GM19324 (cell line): ENCODE data around the gene DGCR2.

Source experiments
- ATAC-seq: cut with Tn5 transposase; IDR thresholded peaks from one replicate; pipeline ENCODE4 v1.9.1; 2021; ENCODE audit warnings: mild to moderate bottlenecking, moderate library complexity; ENCODE audit not compliant: unreplicated experiment, low FRiP score

Gene DGCR2

GRCh38 chr22:19046719-19047609 lies 75.2 kb downstream of the DGCR2 start:
- ATAC-seq: no peak

- no peak for ATAC-seq
Observed at GRCh38 chr22:19046287-19046686, 75.9 kb downstream of the DGCR2 start.

- no peak for ATAC-seq
Observed at GRCh38 chr22:19045094-19045493, 77.1 kb downstream of the DGCR2 start.

- no peak for ATAC-seq
Observed at GRCh38 chr22:19044381-19044780, 77.8 kb downstream of the DGCR2 start.

- no peak for ATAC-seq
Observed at GRCh38 chr22:19043121-19044085, 78.8 kb downstream of the DGCR2 start.

- ATAC-seq: no peak
Observed at GRCh38 chr22:19042285-19043120, 79.7 kb downstream of the DGCR2 start.

- no peak for ATAC-seq
Observed at GRCh38 chr22:19041704-19042074, 80.5 kb downstream of the DGCR2 start.

- ATAC-seq: no peak
Observed at GRCh38 chr22:19040888-19041703, 81.1 kb downstream of the DGCR2 start.

GRCh38 chr22:19040391-19040861 lies 81.8 kb downstream of the DGCR2 start:
- ATAC-seq: no peak

- no peak for ATAC-seq
Observed at GRCh38 chr22:19039796-19040280, 82.4 kb downstream of the DGCR2 start.

GRCh38 chr22:19039448-19039780 lies 82.8 kb downstream of the DGCR2 start:
- no peak for ATAC-seq

- ATAC-seq: no peak
Observed at GRCh38 chr22:19038728-19039447, 83.3 kb downstream of the DGCR2 start.

- ATAC-seq: no peak
Observed at GRCh38 chr22:19038164-19038546, 84.1 kb downstream of the DGCR2 start.

- ATAC-seq: no peak
Observed at GRCh38 chr22:19037282-19038163, 84.7 kb downstream of the DGCR2 start.

- no peak for ATAC-seq
Observed at GRCh38 chr22:19036523-19037273, 85.5 kb downstream of the DGCR2 start.

- ATAC-seq: no peak
Observed at GRCh38 chr22:19036229-19036522, 86.0 kb downstream of the DGCR2 start.

- no peak for ATAC-seq
Observed at GRCh38 chr22:19035474-19036228, 86.6 kb downstream of the DGCR2 start.
